Tibial artery (tissue), 4 donors: ENCODE results near the gene PURB.
"Not testable (repeated sequence)": the region's sequence is repeated elsewhere in the genome, so short reads cannot be mapped to it uniquely, and the experiment has no call there.

Experiments used
- DNase-seq, 2 donors: peaks; one replicate each; pipeline ENCODE4 v3.0.0-alpha.2; 2019
- H3K27ac ChIP-seq, 2 donors: fragments of 200-600 bp; sonication (generic) in 1 of 2; 1 replicate in 1 of 2; 2 replicates in 1 of 2; pipeline ENCODE4 v1.5.1; 2018 to 2019; ENCODE audit warnings: mild to moderate bottlenecking in 1 of 2
- H3K27me3 ChIP-seq, 2 donors: fragments of 200-600 bp; sonication (generic) in 1 of 2; one replicate each; pipeline versions ENCODE4 v1.5.1 to v1.6.0; 2016 to 2019
- H3K36me3 ChIP-seq, 3 donors: fragments of 200-600 bp; sonication (generic) in 2 of 3; one replicate each; pipeline ENCODE4 v1.5.1; 2016 to 2019; ENCODE audit warnings: mild to moderate bottlenecking in 2 of 3
- H3K4me1 ChIP-seq, 4 donors: fragments of 200-600 bp; sonication (generic) in 2 of 4; 1 replicate in 3 of 4; 2 replicates in 1 of 4; pipeline ENCODE4 v1.5.1; 2016 to 2019
- H3K4me3 ChIP-seq, 2 donors: fragments of 200-600 bp; sonication (generic) in 1 of 2; 1 replicate in 1 of 2; 2 replicates in 1 of 2; pipeline ENCODE4 v1.5.1; 2018 to 2019; ENCODE audit warnings: mild to moderate bottlenecking in 2 of 2
- H3K9me3 ChIP-seq, 3 donors: fragments of 200-600 bp; sonication (generic) in 1 of 3; one replicate each; pipeline ENCODE4 v1.5.1; 2016 to 2019
- CTCF ChIP-seq, 2 experiments: fragments of 200-600 bp in 1 of 2; fragments of 450-650 bp in 1 of 2; IDR thresholded peaks; one replicate each; pipeline ENCODE4 v1.5.1; 2017 to 2019; ENCODE audit warnings: antibody characterized with exemption in 2 of 2, mild to moderate bottlenecking in 1 of 2, moderate library complexity in 1 of 2
- intact Hi-C: fragments of 100-400 bp; cut with DNase I; formaldehyde crosslinking; loops from one replicate; pipeline ENCODE4 v1.15.0; 2023; ENCODE audit warnings: low total_unique reads

Gene PURB

GRCh38 chr7:44876393-44876792, 8.9 kb downstream of the PURB start:
- H3K27me3 ChIP-seq, result no peaks in the 10 kb centered on the region
- no peaks in the 10 kb centered on the region for H3K9me3 ChIP-seq
- intact Hi-C loops, result no loop called here
- no peak overlapping the region for H3K4me3 ChIP-seq
- peaks cover 0 to 46% (median 23%) of the 10 kb centered on the region in 4 donors for H3K4me1 ChIP-seq
- no peak overlapping the region for H3K27ac ChIP-seq
- no peaks in the 10 kb centered on the region for H3K36me3 ChIP-seq
- DNase-seq, result no peak
- no peak for TF ChIP-seq CTCF (IDR thresholded peaks at IDR 0.05)

GRCh38 chr7:44875241-44875640, 10.1 kb downstream of the PURB start:
- no peak for TF ChIP-seq CTCF (IDR thresholded peaks at IDR 0.05)
- H3K27me3 ChIP-seq, result no peaks in the 10 kb centered on the region
- intact Hi-C loops, result no loop called here

GRCh38 chr7:44872787-44873186, 12.5 kb downstream of the PURB start:
- Histone ChIP-seq H3K4me3 (no peak overlapping the region), H3K27ac (no peak overlapping the region), H3K36me3 (no peaks in the 10 kb centered on the region), H3K27me3 (no peaks in the 10 kb centered on the region), H3K4me1 (peaks cover 0 to 10% (median 3%) of the 10 kb centered on the region in 4 donors), H3K9me3 (no peaks in the 10 kb centered on the region)
- no peak for TF ChIP-seq CTCF (IDR thresholded peaks at IDR 0.05)
- no peak for DNase-seq
- intact Hi-C loops, result no loop called here

More at GRCh38 chr7:44875241-44875640, 10.1 kb downstream of the PURB start:
- Histone ChIP-seq H3K36me3 (no peaks in the 10 kb centered on the region), H3K4me1 (peaks cover 0 to 34% (median 12%) of the 10 kb centered on the region in 4 donors), H3K9me3 (no peaks in the 10 kb centered on the region), H3K27ac (no peak overlapping the region), H3K4me3 (no peak overlapping the region)
- DNase-seq, result no peak

GRCh38 chr7:44871918-44872317, 13.4 kb downstream of the PURB start:
- H3K27ac ChIP-seq, H3K9me3 ChIP-seq, H3K4me1 ChIP-seq, H3K36me3 ChIP-seq, DNase-seq, H3K4me3 ChIP-seq, intact Hi-C loops, H3K27me3 ChIP-seq: not testable (repeated sequence)

- H3K27me3 ChIP-seq, DNase-seq, H3K9me3 ChIP-seq, intact Hi-C loops, H3K27ac ChIP-seq, H3K36me3 ChIP-seq, H3K4me3 ChIP-seq, H3K4me1 ChIP-seq: not testable (repeated sequence)
These were observed 14.6 kb downstream of the PURB start for GRCh38 chr7:44870780-44871179.

- H3K27me3 ChIP-seq, H3K27ac ChIP-seq, intact Hi-C loops, DNase-seq, H3K4me3 ChIP-seq, H3K9me3 ChIP-seq, H3K4me1 ChIP-seq, H3K36me3 ChIP-seq: not testable (repeated sequence)
These were observed 15.0 kb downstream of the PURB start for GRCh38 chr7:44870336-44870735.

- H3K9me3 ChIP-seq, result no peaks in the 10 kb centered on the region
- H3K4me1 ChIP-seq, result no peaks in the 10 kb centered on the region
- no peak for DNase-seq
- TF ChIP-seq CTCF (IDR thresholded peaks at IDR 0.05), result no peak
- H3K27ac ChIP-seq, result no peak overlapping the region
- no peaks in the 10 kb centered on the region for H3K27me3 ChIP-seq
- H3K4me3 ChIP-seq, result no peak overlapping the region
- H3K36me3 ChIP-seq, result no peaks in the 10 kb centered on the region
- intact Hi-C loops, result no loop called here
These were observed 18.0 kb downstream of the PURB start for GRCh38 chr7:44867073-44867995.

- intact Hi-C loops, result not testable (repeated sequence)
These were observed 23.4 kb downstream of the PURB start for GRCh38 chr7:44861949-44862348.

More at GRCh38 chr7:44861949-44862348, 23.4 kb downstream of the PURB start:
- DNase-seq, H3K4me1 ChIP-seq, H3K36me3 ChIP-seq, H3K27ac ChIP-seq, H3K27me3 ChIP-seq, H3K4me3 ChIP-seq, H3K9me3 ChIP-seq: not testable (repeated sequence)
